Epithelial cell of esophagus (primary cell): Measurements from ENCODE around the gene PCNX4.

ENCODE experiments used
- DNase-seq: peaks from one replicate; pipeline ENCODE4 v3.0.0; 2010; ENCODE audit warnings: low read depth
- H3K4me3 ChIP-seq: 2 replicates; pipeline ENCODE4 v1.5.1; 2011; ENCODE audit warnings: mild to moderate bottlenecking, low read length, control low read depth
- TF ChIP-seq, protein P1 (sequence below): IDR thresholded peaks from 2 replicates; pipeline ENCODE4 v1.5.1; 2011; ENCODE audit warnings: low read depth, mild to moderate bottlenecking, low read length, control low read depth, inconsistent platforms; ENCODE audit not compliant: insufficient read depth; ENCODE audit errors: missing control alignments

PCNX4 gene

GRCh38 chr14:60212503-60213371, 121.0 kb downstream of the PCNX4 start:
- DNase-seq: no peak
- TF ChIP-seq, protein P1, sequence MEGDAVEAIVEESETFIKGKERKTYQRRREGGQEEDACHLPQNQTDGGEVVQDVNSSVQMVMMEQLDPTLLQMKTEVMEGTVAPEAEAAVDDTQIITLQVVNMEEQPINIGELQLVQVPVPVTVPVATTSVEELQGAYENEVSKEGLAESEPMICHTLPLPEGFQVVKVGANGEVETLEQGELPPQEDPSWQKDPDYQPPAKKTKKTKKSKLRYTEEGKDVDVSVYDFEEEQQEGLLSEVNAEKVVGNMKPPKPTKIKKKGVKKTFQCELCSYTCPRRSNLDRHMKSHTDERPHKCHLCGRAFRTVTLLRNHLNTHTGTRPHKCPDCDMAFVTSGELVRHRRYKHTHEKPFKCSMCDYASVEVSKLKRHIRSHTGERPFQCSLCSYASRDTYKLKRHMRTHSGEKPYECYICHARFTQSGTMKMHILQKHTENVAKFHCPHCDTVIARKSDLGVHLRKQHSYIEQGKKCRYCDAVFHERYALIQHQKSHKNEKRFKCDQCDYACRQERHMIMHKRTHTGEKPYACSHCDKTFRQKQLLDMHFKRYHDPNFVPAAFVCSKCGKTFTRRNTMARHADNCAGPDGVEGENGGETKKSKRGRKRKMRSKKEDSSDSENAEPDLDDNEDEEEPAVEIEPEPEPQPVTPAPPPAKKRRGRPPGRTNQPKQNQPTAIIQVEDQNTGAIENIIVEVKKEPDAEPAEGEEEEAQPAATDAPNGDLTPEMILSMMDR: no peak
- H3K4me3 ChIP-seq: no peak overlapping the region

GRCh38 chr14:60214003-60214402, 122.3 kb downstream of the PCNX4 start:
- TF ChIP-seq, protein P1: no peak
- no peak overlapping the region for H3K4me3 ChIP-seq
- DNase-seq: no peak

- H3K4me3 ChIP-seq: no peak overlapping the region
- TF ChIP-seq, protein P1: no peak
- DNase-seq: no peak
These were observed 122.8 kb downstream of the PCNX4 start for GRCh38 chr14:60214415-60215126.

- TF ChIP-seq, protein P1: no peak
These were observed 123.4 kb downstream of the PCNX4 start for GRCh38 chr14:60215127-60215444.

GRCh38 chr14:60215520-60216420, 124.0 kb downstream of the PCNX4 start:
- TF ChIP-seq, protein P1: no peak
- H3K4me3 ChIP-seq: no peak overlapping the region
- no peak for DNase-seq

More at GRCh38 chr14:60215127-60215444, 123.4 kb downstream of the PCNX4 start:
- no peak for DNase-seq
- no peak overlapping the region for H3K4me3 ChIP-seq

DNA sequence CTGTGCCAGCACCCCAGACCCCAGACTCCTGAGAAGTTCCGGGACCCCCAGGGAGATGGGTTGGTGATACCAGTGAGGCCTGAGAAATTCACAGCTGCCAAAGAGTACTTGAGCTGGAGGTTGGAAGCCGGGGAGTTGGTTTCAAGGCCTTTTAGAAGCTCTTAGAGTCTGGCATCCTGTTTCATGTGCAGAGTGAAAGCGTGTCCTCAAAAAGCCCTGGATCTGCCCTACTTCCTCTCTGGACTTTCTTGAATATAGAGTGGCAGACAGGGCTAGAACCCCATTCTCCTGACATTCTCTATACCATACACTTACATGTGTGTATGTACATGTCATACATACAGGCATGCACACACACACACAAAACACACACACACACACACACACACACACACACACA, 126.0 kb downstream of the PCNX4 start:
- H3K4me3 ChIP-seq: no peak overlapping the region
- DNase-seq: no peak
- TF ChIP-seq, protein P1: no peak
